OCI-M1 (cell line): Measurements from ENCODE around the gene RFX7.
"Not testable (repeated sequence)": the region's sequence is repeated elsewhere in the genome, so short reads cannot be mapped to it uniquely, and the experiment has no call there.

Experiments
- DNase-seq: peaks from one replicate; lab custom pipeline; 2025; lab: John Stamatoyannopoulos, UW

RFX7 gene

DNA sequence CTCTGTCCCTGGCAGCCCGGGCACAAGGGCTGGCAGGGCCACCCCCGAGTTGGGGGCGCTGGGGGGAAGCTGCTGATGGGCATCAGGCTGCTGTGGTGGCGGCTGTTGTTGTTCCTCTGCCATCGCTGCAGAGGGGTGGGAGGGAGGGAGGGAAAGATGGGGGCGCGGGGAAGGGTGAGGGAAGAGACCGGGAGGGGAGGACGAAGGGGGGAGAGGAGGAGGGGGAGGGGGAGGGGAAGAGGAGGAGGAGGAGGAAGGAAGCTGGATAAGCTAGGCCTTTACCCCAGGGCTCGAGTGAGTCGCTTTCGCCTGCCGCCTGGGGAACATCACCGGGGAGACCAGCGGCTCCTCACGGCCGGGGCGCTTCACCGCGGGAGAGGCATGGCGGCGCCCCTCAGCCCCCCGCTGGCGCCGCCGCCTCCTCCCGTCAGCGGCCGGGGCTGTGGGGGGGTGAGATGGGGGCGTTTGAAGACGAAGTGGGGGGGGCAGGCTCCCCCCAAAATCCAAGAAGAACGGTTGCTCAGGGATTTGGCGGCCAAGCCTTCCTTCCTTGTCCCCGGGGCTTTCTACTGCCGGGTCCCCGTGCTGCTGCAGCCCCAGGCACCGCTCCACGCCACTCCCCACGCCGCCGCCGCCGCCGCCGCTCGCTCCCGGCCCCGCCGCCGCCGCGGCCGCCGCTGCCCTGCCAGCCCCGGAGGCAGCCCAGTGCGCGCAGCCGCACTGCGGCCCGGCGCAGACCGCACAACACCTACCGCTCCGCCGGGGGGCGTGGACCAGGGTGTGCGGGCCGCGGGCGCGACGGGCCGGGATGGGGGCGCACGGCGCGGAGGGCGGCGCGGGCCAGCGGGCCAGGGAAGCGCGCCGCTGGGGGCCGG is at the start of gene RFX7:
TSS of gene RFX7 (minus strand) at position 717 of the 875 bp plus-strand sequence. CDS start at position 123, 594 bp downstream.
- peak; percentile 80 for DNase-seq

DNA sequence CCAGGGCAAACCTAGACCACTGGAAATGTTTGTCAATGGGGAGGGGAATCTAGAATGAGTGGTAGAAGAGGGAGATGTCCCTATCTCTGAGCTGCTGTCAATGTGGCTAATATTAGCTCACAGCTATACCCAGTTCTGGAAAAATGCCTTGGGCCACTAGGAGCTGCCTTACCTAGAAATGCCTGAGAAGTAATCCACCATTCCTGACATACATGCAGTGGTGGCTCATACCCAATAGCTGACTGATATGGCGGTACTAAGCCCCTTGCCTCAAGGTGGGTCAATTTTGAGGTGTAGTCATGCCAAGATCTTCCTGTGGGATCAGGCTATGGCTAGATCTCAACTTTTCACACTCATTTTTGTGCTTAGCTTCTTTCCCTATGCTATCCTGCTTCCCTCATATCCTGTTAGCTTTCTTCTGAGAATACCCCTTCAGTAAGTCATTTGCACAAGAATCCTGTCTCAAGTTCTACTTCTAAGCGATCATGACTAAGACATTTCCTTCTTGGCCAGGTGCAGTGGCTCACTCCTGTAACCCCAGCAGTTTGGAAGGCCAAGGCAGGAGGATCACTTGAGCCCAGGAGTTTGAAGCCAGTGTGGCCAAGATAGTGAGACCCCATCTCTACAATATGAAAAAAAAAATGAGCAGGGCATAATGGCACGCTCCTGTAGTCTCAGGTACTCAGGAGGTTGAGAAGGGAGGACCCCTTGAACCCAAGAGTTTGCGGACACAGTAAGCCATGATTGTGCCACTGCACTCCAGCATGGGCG is 49.1 kb upstream of the RFX7 start:
- no peak for DNase-seq

DNA sequence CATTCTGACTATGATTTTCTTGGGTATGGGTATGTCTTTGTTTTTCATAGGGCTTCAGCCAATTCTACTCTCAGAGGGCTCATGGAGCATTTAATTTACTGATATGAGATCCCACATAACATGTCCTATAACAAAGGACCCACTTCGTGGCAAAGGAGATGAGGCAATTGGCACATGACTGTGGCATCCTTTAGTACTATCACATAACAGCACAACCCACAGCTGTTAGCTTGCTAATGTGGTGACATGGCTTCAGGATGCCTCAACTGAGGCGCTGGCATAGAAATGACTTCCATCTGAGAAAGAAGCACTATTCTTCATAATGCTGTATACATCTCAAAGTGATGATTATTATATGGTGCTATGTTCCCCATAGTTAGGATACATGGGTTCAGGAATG is 48.1 kb upstream of the RFX7 start:
- DNase-seq = no peak

- peak; percentile 34 for DNase-seq
Measured at GRCh38 chr15:56286213-56286612, 42.5 kb upstream of the RFX7 start.

- no peak for DNase-seq
Measured at GRCh38 chr15:56281145-56281544, 37.5 kb upstream of the RFX7 start.

- peak; percentile 32 for DNase-seq
Measured at GRCh38 chr15:56273724-56274123, 30.0 kb upstream of the RFX7 start.

DNA sequence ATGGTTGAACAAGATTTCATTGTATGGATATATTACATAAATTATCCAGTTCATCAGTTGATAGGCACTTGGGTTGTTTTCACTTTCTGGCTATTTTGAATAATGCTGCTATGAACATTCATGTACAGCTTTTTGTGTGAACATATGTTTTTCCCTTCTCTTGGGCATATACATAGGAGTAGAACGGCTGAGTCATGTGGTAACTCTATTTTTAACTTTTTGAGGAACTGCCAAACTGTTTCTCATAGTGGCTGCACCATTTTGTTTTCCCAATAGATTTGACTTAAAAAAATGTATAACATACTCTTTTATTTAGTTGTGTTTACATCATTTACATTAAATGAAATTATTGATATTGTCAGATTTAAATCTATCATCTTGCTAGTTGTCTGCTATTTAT is 28.8 kb upstream of the RFX7 start:
- peak; percentile 80 for DNase-seq

- DNase-seq = not testable (repeated sequence)
Measured at GRCh38 chr15:56266465-56266864, 22.8 kb upstream of the RFX7 start.

- DNase-seq = peak; percentile 53
Measured at GRCh38 chr15:56261854-56262509, 18.3 kb upstream of the RFX7 start.

- DNase-seq = not testable (repeated sequence)
Measured at GRCh38 chr15:56257306-56257705, 13.6 kb upstream of the RFX7 start.

- DNase-seq = no peak
Measured at GRCh38 chr15:56254265-56254664, 10.6 kb upstream of the RFX7 start.

DNA sequence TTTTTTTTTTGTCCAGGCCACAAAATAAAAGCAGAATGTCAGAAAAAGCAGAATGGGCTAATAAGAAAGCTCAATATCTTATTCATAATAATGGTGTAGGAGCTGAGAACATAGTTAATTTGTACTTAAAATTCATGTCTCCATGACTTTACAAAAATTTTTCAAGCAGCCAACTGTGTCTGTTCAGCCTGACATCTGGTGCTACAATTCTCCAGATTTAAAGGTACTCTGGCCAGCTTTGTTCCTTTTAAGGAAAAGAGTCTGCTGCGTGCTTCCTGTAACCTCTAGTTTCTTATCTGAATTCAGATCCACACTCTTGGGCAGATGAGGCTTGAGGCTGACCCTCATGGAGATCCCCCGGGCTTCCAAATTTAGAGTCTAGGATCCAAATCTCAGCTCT is 8.7 kb upstream of the RFX7 start:
- DNase-seq = peak; percentile 50

DNA sequence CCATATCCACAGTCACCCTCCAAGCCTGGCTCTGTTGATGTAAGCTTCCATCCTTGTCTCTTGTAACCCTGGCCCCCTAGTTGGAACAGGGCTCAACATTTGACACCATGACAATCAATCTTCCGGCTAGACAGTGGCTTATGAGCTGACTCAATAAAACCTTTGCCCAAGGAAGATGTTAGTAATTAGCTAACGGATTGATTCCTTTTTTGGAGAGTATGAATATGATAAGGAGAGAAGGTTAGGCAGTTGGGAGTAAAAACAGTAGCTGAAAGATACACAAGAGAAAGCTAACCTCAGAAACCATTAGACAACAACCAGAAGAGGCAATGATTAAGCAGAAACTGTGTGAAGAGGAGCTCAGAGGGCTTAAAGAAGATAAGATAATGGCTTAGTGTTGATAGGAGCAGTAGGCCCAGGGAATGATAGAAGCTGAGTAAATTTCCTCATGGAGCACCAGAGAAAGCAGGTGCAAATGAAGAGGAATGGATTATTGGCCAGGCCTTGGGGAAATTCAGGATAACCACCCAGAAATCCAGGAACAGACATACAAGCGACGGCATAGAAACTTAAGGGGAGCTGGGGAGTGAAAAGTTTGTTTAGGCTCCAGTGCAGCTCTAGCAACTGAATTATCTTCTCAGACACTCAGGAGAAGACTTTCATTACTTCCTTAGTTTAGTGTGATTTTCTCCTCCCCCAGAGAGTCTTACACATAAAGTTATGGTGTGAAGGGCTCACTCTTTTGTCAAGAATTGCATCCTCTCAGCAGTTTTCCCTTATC is 7.8 kb upstream of the RFX7 start:
- peak; percentile 94 for DNase-seq

DNA sequence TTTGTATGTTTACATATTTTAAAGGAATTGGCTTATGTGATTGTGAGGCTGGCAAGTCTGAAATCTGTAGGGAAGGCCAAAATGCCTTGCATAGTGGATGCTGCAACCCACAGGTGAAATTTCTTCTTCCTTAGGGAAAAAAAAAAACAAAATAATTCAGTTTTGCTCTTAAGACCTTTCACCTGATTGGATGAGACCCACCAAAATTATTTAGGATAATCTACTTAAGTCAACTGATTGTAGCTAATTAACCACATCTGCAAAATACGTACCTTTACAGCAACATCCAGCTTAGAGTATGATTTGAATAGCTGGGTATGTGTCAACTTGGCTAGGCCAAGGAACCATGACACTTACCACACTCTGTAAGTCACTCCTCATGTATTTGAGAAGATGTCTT is 6.9 kb upstream of the RFX7 start:
- no peak for DNase-seq

DNA sequence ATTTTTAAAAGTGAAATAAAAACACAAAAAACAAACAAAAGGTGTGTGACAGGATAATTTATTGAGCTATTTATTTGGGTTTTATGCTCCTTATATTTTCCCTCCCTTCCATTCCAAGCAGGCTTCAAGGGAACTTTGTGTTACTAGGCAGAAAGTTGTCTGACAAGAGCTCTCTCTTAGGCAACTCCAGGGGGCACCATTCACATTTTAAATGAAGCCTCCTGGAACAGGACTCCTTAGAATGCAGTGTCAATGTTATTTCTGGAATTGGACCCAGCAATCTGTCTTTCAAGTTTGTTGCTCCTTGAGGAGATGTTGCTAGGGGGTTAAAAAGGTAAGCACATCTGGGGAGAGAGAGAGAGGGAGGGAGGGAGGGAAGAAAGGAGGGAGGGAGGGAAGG is 5.4 kb upstream of the RFX7 start:
- peak; percentile 88 for DNase-seq

GRCh38 chr15:56248311-56248992 is 4.8 kb upstream of the RFX7 start:
- peak; percentile 61 for DNase-seq

DNA sequence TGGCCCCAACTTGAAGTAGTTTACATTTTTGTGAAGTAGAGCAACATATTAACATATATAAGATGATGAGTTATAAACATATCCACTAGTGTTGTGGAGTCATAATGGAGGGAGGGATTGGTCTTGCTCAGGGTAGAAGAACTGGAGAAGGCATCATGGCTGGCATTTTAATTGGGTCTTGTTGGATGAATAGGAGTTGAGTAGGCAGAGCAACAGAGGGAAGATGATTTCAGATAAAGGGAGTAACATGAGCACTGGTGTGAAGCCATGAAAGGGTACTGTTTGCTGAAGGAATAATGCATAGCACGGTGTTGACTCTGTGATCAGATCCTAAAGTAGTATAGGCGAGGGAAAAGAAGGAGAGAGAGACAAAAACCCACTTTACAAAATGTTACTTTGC is 3.6 kb upstream of the RFX7 start:
- no peak for DNase-seq

- peak; percentile 98 for DNase-seq
Measured at GRCh38 chr15:56245871-56246814, 2.5 kb upstream of the RFX7 start.

DNA sequence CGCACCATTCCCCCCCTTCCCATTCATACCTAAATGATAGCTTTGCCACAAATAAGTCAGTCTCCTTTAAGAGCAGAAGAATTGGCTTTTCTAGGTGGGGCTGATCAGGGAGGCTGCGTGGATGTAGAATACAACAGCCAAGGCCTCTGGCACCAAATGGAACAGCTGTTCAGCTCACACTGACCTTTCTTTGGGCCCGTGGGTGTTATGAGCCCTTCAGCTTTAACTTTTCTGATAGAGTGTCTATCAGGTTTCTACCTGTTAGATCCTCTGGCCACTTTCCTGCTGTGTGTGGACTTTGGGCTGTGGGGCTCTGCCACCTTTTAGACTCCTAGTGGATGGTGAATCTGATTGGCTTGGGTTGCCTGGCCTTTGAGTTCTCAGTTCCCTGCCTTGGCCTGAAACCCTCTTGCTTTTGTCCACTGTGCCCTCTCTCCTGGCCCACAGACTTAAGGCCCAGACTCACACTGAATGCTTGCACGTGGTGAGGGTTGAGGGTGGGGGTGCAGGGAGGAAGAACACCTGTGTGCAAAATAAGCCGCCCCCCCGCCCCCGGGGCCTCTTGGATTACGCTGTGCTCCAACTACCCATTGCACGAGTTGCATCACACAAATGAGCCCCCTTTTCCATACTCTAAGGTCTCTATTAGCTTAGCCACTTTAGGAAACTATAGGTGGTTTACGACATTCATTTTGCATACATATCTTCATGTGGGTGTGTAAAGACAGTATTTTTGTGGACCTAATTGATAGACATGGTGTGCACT is 1.3 kb upstream of the RFX7 start:
- DNase-seq = peak; percentile 81
